GM19193 (cell line): ENCODE measurements around the gene FMO1.

Experiments used
- POLR2A ChIP-seq: IDR thresholded peaks from 4 replicates; pipeline ENCODE4 v1.6.1; 2011; ENCODE audit not compliant: insufficient read depth, insufficient read length; ENCODE audit errors: extremely low read depth

The FMO1 gene, protein sequence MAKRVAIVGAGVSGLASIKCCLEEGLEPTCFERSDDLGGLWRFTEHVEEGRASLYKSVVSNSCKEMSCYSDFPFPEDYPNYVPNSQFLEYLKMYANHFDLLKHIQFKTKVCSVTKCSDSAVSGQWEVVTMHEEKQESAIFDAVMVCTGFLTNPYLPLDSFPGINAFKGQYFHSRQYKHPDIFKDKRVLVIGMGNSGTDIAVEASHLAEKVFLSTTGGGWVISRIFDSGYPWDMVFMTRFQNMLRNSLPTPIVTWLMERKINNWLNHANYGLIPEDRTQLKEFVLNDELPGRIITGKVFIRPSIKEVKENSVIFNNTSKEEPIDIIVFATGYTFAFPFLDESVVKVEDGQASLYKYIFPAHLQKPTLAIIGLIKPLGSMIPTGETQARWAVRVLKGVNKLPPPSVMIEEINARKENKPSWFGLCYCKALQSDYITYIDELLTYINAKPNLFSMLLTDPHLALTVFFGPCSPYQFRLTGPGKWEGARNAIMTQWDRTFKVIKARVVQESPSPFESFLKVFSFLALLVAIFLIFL

DNA sequence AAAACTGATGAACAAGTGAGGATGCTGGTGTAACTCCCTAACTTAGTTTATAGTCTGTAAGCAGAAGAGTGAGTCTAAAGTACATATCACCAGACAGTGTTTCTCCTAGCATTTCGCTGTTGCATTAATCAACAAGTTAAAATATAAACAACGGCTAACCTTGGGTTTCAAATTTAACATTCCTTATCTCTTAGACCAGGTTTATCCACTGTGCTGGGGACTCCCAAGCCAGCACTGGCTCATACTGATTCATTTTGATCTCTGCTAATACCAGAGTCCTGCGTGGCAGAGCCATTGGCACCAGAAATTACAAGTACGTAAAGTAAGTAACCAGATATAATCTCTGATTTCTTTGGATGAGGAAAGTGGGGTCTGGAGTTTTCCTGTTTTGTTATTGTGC, at the start of gene FMO1:
Gene FMO1, plus strand, starts transcription at position 193 of the 400 bp plus-strand sequence. CDS start 9,594 bp downstream, outside the sequence.
- TF ChIP-seq POLR2A = no peak

DNA sequence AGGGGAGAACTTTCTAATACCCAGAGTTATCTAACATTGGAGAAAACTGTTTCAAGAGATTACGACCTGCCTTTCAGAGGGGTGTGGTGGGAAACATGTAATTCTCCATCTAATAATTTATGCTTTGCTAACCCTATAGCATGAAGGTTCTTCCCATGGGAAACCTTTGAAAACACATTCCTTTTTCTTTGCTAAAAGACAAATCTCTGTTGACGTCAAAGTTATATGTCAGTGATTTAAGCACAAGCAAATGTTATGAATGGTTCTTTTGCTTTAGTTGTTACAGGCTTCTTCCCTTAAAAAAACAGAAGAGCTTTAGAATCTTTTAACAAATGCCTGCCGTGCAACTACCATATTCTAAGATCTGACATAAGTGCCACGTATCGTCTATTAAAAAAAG, 44.0 kb upstream of the FMO1 start:
- TF ChIP-seq POLR2A = no peak

DNA sequence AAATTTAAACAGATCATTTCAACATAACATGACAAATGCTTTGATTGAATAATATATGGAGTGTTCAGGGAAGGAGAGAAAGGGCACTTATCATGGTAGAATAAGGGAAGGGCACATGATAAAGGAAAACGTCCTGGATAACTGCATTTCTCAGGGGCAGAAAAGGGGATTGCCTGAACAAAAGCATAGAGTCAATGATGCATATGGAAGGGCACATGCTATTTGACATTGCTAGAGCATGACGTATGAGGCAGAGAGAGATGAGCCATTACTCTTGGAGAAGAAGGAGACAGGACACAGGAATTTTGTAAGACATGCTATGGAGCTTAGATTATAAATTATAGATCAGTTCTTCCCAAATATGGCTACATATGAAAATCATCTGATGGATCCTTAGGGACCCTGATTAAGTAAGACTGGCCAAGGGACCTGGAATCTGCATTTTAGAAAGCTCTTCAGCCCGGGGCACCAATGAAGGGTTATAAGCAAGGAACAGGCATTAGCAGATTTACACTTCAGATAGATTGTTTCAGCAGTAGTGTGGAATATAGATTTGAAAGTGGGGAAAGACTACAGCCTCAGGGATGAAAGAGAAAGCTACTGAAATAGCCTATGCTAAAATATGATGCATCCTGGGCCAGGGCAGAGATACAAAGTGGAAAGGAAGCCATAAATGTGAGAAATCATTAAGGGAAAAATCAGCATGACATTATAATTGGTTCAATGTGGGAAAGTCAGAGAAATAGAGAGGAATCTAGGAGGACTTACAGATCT, 41.9 kb upstream of the FMO1 start:
- TF ChIP-seq POLR2A = no peak

DNA sequence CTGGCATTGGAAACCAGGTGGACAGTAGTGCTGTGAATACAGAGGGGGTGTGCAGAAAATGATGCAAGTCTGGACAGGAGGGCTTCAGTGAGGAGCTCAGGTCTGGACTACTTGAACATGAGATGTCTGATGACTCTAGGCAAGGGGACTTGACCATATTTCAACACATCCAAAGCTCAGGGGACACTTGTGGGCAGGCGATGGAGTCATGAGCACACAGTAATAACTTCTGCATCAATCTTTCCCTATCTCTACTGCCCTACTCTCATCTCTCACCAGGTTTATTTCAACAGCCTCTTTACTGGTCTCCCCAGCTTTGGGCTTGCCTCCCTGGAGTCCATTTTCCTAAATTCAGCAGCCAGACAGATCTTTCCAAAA, 41.3 kb upstream of the FMO1 start:
- TF ChIP-seq POLR2A = no peak

DNA sequence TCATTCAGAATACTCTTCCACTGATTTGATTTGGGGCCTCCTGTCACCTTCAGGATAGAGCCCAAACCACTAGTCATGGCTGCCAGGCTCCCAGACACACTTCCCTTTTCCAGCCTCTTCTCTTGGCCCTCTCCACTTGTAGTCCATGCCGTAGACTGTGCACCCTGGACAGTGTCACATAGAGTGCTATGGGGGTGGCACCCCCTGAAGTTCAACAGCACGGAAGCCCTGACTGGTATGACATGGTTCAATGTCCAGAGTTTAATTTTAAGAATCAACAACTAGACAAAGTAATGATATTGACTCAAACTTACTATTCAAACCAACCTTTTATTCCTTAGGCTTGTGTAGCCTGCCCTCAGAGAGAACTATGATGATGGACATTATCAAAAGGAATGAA, 40.9 kb upstream of the FMO1 start:
- TF ChIP-seq POLR2A = no peak

DNA sequence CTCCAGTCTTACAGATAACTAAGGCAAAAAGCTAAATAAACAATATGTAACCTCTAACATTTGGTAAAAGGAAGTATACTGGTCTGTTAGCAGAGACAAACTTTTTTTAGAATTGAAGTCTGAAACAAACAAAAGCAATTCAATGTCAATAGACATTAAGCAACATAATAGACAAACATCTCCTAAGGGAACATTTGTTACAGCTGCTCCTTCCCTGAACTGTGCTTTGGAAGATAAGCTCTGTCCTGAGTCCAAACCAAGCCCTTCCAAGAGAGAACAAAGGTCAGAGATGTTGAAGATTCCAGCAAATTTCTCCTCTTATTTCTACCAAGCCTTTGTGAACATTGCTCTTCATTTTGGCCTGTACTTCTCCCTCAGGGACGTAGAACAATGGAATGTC, 37.9 kb upstream of the FMO1 start:
- TF ChIP-seq POLR2A = no peak

DNA sequence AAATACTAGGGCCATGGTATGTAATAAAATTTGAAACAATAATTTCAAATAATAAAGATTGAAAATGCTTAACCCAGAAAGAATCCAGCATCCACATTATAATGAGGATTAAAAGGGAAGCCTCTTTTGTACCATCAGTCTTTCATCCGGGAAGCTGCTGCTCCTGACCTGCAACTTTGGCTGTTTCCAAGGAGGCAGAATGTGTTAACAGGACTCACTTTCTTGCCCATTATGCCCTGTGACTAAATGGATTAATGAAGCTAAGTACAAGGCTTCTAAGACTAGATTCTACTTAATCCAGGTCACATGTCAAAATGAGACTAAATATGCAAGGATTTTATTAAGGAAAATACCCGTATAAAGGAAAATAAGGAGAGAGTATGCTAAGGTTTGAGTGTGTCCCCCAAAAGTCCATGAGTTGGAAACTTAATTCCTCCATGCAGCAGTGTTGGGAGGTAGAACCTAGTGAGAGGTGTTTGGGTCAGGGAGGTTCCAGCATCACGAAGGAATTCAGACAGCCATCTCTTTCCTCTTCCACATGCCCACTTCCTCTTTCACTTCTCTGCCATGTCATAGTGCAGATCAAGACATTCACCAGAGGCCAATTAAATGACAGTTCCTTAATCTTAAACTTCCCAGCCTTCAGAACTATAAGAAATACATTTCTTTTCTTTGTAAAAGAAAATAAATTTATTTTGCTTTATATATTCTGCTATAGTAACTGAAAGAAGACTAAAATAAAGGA, 35.5 kb upstream of the FMO1 start:
- no peak for TF ChIP-seq POLR2A

DNA sequence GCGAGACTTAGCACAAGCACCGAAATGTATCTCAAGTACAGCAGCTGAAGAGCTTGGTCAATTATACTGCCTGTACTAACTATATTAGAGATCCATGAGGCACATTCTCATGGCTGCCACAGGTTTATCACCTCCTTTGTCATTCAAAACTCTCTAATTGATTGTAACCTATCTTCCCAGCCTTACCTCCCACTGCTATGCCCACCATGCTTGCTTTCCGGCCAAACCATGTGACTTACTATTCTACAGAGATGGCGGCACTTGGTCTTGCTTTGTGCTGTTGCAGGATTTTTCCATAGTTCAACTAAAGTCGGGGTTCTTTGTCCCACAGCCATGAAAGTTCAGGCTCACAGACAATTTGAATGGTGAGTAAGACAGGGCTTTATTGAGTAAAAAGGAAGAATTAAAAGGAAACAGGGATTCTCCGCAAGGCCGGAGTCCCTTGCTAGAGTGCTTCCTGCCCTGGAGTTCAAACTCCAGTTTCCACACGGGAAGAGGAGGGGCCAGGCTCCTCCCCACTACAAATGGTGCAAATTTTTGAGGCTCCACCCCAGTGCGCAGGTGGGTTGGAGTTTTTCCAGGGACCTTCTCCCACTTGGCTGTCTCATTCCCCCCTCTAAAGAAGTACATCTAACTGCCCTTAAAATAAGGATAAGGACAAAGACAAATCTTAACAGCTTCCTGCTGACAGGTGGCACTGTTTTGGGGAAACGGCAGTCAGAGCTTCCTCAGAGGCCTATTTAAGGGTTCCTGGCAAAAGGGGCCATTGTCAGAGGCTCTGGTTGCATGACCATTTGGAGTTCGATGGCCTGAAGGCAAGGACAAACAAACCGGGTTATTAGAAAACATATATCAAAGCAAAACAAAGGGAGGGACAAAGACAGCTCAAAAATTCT, 34.5 kb upstream of the FMO1 start:
- no peak for TF ChIP-seq POLR2A

DNA sequence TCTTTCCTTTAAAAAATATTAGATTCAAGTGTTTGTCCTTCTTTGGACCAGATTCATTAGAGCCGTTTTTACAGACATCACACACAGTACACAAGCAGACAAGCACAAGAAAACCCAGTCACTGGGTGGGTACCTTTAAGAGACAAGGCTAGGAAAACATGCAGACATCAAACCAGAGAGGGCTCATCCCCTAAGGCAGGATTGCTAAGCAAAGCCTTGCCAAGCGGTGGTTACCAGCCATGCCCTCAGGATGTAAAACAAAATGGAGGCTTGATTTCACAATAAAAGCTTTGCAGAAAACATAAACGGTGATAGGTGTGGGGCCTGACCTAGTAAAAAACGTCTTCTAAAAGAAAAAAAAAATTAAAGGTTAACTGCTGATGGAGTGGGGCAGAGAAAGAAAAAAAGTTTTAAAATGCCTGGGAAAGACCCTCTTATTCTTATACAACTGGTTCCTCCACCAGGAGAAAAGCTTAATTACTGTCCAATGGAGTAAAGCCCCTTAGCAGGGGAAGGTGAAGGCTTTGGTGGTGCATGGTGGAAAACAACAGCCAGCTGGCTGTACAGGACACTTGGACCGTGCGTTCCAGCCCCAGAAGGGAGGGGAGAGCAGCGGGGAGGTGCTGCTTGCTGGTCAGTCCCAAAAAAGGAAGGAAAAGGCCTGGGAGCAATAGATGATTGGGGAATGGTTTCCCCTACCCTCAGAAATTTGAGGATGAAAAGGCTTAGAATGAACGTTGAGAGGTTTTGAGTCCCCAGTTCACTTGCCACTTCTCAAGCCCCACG, 30.4 kb upstream of the FMO1 start:
- TF ChIP-seq POLR2A = no peak

DNA sequence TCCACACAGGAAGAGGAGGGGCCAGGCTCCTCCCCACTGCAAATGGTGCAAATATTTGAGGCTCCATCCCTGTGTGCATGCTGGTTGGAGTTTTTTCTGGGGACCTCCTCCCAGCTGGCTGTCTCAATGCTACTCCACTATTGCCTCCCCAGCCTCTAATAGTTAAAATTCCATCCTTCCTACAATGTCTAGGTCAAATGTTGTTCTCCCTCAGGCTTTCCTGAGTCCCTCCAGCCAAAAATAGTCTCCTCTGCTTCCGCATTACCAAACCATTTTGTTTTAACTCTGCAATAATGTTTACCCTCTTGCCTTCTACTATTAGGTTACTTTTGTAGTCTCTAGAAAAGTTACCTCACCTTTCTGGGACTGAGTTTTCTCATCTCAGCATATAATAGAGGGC, 29.6 kb upstream of the FMO1 start:
- no peak for TF ChIP-seq POLR2A

DNA sequence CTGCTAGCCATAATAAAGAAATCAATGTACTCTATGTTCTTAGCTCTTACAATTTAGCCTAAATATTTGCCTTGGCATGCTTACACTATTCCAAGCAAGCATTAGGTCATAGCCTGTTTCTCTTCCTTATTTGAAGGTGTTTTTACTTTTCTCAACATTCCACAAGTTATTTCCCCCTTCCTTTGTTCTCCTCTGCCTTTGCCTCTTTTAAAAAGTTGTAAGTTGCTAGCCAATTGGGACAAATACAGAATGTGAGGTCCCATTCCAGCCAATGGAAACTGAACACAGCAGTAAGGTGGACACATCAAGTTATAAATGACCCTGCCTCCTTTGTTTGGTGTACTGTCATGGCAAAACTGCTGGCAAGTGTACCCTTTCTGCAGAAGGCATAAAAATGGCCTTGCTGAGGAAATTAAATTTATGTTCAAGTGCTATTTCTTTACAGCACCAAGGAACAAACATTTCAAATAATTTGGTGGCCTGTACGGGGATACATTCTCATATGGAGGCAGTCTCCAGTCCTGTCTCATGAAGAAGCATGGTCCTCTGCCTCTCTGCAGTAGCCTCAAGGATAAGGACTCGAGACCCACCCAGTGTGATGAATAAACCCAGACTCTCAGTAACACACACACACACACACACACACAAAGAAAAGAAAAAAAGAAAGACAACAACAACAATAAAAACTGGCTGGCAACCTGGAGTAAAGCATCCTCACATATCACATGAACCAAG, 28.8 kb upstream of the FMO1 start:
- no peak for TF ChIP-seq POLR2A

DNA sequence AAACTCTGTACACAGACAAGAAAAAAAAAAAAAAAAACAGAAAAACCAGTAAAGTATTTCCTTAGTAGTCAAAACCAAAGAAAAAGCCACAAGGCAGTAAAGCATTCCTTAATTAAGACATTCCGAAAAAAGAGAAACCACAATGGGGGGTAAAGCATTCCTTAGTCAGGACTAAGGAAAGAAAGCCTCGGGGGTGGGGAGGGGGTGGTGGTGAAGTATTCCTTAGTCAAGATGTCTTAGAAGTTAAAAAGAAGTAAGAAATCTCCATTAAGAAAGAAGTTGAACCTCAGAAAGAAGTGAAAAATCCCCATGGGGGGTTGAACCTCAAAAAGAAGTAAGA, 28.2 kb upstream of the FMO1 start:
- TF ChIP-seq POLR2A = no peak

DNA sequence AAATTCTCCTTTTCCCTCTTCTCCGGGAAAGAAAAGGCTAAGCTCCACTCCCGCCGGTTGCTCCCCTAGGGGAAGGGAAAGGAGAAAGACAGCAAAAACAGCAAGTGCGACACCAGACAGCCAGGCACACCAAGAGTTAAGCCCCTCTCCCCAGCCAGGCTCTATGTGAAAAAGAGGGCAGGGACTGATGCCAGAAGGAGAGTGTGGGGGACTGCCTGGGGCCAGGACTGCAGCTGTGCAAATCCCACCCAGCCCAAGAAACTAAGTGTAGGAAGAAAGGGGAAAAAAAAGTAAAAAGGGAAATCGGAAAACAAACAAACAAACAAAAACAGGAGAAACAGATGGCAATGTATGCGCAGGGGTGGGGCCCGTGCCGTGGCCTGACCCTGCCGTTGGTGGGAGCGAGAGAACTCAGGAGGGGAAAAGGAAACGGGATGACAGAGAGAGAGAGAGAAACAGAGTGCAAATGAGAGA, 27.7 kb upstream of the FMO1 start:
- no peak for TF ChIP-seq POLR2A
